HCT116 (cell line): ENCODE results near the gene MYBPC3. TPM values are rescaled to one million over a fixed set of nuclear protein-coding genes. Genes with fewer than 3 reads are reported as not detected.

Experiments
- ATAC-seq: fragments of 200-7000 bp; cut with Tn5 transposase; 2 replicates; pipeline ENCODE4 v1.9.1; 2020; ENCODE audit warnings: mild to moderate bottlenecking, moderate library complexity
- BruUV-seq: library from RNA; stranded (reverse); fragments of 400-500 nt; replicated peaks from 2 replicates; lab custom pipeline; 2021; lab: Mats Ljungman, UMichigan
- CTCF ChIA-PET: fragments of 300-600 bp; sonication (Branson Sonifier 250); formaldehyde crosslinking; loops from one replicate; lab custom pipeline; 2021; ENCODE audit warnings: antibody characterized with exemption; lab: Charles Lee
- POLR2A ChIA-PET: fragments of 300-600, 350-600 bp; sonication (Branson Sonifier 250); formaldehyde crosslinking; loops from one replicate; lab custom pipeline; 2021; ENCODE audit warnings: antibody characterized with exemption; lab: Charles Lee
- RAD21 ChIA-PET, 2 experiments: fragments of 300-600 bp; sonication (Branson Sonifier 250); formaldehyde crosslinking; loops; one replicate each; lab custom pipeline; 2023; ENCODE audit warnings: low total read pairs in 2 of 2; ENCODE audit not compliant: uncharacterized antibody in 2 of 2, unreplicated experiment in 2 of 2, low non-redundant PET in 1 of 2; lab: Charles Lee
- DNase-seq: peaks from one replicate; pipeline ENCODE4 v3.0.0-alpha.2; 2010; ENCODE audit warnings: low read depth, low spot score
- H2AFZ ChIP-seq: fragments of 200-600 bp; shearing (Covaris generic), sonication (generic); 2 replicates; pipeline ENCODE4 v1.6.1; 2017; ENCODE audit warnings: low read depth, mixed run types, mixed read lengths, antibody characterized with exemption, low read length; ENCODE audit not compliant: poor library complexity, severe bottlenecking
- H3K27ac ChIP-seq: 2 replicates; pipeline ENCODE4 v1.5.1; 2012; ENCODE audit warnings: low read depth, low read length
- H3K27me3 ChIP-seq: fragments of 200-600 bp; sonication (generic); 2 replicates; pipeline ENCODE4 v1.6.1; 2016; ENCODE audit warnings: mixed run types, low read length, mixed read lengths; ENCODE audit not compliant: insufficient read depth
- H3K36me3 ChIP-seq, 2 experiments: fragments of 200-500 bp in 1 of 2; fragments of 200-600 bp in 1 of 2; sonication (Bioruptor generic) in 1 of 2; sonication (generic) in 1 of 2; 2 replicates each; pipeline versions ENCODE4 v1.5.1 to v1.6.1; 2014 to 2016; ENCODE audit warnings: low read length in 2 of 2, inconsistent platforms in 1 of 2, mixed read lengths in 1 of 2, mixed run types in 1 of 2; ENCODE audit not compliant: insufficient read depth in 2 of 2, control insufficient read depth in 1 of 2
- H3K4me1 ChIP-seq, 2 experiments: fragments of 200-600 bp in 1 of 2; sonication (generic) in 1 of 2; 2 replicates each; pipeline versions ENCODE4 v1.5.1 to v1.6.1; 2012 to 2017; ENCODE audit warnings: low read length in 2 of 2, inconsistent platforms in 1 of 2, mild to moderate bottlenecking in 1 of 2, mixed read lengths in 1 of 2, mixed run types in 1 of 2, moderate library complexity in 1 of 2; ENCODE audit not compliant: insufficient read depth in 2 of 2, control insufficient read depth in 1 of 2
- H3K4me2 ChIP-seq: fragments of 200-600 bp; sonication (generic); 2 replicates; pipeline ENCODE4 v1.6.1; 2017; ENCODE audit warnings: mixed run types, low read length, mixed read lengths
- H3K4me3 ChIP-seq, 2 experiments: fragments of 200-600 bp in 1 of 2; sonication (generic) in 1 of 2; replicated peaks in 1 of 2; 2 replicates each; pipeline ENCODE4 v1.5.1; 2011 to 2016; ENCODE audit warnings: low read length in 2 of 2, control low read depth in 1 of 2, low read depth in 1 of 2, mild to moderate bottlenecking in 1 of 2, mixed read lengths in 1 of 2, mixed run types in 1 of 2
- H3K79me2 ChIP-seq: fragments of 200-600 bp; sonication (generic); 2 replicates; pipeline ENCODE4 v1.6.1; 2017; ENCODE audit warnings: mild to moderate bottlenecking, mixed run types, low read length, moderate library complexity, mixed read lengths; ENCODE audit not compliant: insufficient read depth
- H3K9ac ChIP-seq: fragments of 200-600 bp; sonication (generic); 2 replicates; pipeline ENCODE4 v1.6.1; 2016; ENCODE audit warnings: low read length, mixed read lengths
- H3K9me2 ChIP-seq: fragments of 200-600 bp; sonication (generic), shearing (Covaris generic); 2 replicates; pipeline ENCODE4 v1.6.1; 2017; ENCODE audit warnings: mixed run types, mild to moderate bottlenecking, moderate library complexity; ENCODE audit not compliant: insufficient read depth
- H3K9me3 ChIP-seq, 2 experiments: fragments of 200-500 bp in 1 of 2; fragments of 200-600 bp in 1 of 2; sonication (Bioruptor generic) in 1 of 2; sonication (generic) in 1 of 2; 2 replicates each; pipeline ENCODE4 v1.6.1; 2014 to 2017; ENCODE audit warnings: low read length in 2 of 2, mixed read lengths in 2 of 2, inconsistent platforms in 1 of 2, low read depth in 1 of 2, mild to moderate bottlenecking in 1 of 2, mixed run types in 1 of 2, moderate library complexity in 1 of 2; ENCODE audit not compliant: control insufficient read depth in 1 of 2, insufficient read depth in 1 of 2
- H4K20me1 ChIP-seq: fragments of 200-600 bp; sonication (generic), shearing (Covaris generic); 2 replicates; pipeline ENCODE4 v1.6.1; 2017; ENCODE audit warnings: mixed run types, mild to moderate bottlenecking, moderate library complexity; ENCODE audit not compliant: insufficient read depth
- CEBPB ChIP-seq: IDR thresholded peaks from 2 replicates; pipeline ENCODE4 v1.6.1; 2012; ENCODE audit warnings: low read depth
- EZH2 ChIP-seq: fragments of 200-600 bp; sonication (generic); IDR thresholded peaks from 2 replicates; pipeline ENCODE4 v1.6.1; 2017; ENCODE audit warnings: antibody characterized with exemption, mixed run types
- JUND ChIP-seq: IDR thresholded peaks from 2 replicates; pipeline ENCODE4 v1.6.1; 2012
- MAX ChIP-seq: IDR thresholded peaks from 2 replicates; pipeline ENCODE4 v1.6.1; 2012
- RAD21 ChIP-seq: IDR thresholded peaks from 2 replicates; pipeline ENCODE4 v1.6.1; 2012; ENCODE audit warnings: low read depth, mild to moderate bottlenecking
- SIN3A ChIP-seq: IDR thresholded peaks from 2 replicates; pipeline ENCODE4 v1.6.1; 2012; ENCODE audit warnings: low read depth
- SRF ChIP-seq: IDR thresholded peaks from 2 replicates; pipeline ENCODE4 v1.6.1; 2012; ENCODE audit warnings: low read depth
- TCF7L2 ChIP-seq: IDR thresholded peaks from 2 replicates; pipeline ENCODE4 v1.7.0; 2011; ENCODE audit warnings: borderline replicate concordance, inconsistent platforms; ENCODE audit not compliant: insufficient read depth, insufficient read length; ENCODE audit errors: extremely low read depth
- intact Hi-C: fragments of 100-400 bp; cut with micrococcal nuclease; formaldehyde crosslinking; loops from 2 replicates; pipeline ENCODE4 v1.10.0; 2022
- total RNA-seq: library from RNA; stranded (reverse); gene quantifications from one replicate; pipeline ENCODE4 v1.2.1, GENCODE V29; 2021; ENCODE audit not compliant: unreplicated experiment
- TF ChIP-seq, protein P1 (sequence below), 3 experiments: fragments of 200-600 bp in 1 of 3; sonication (generic) in 1 of 3; IDR thresholded peaks in 2 of 3; conservative IDR thresholded peaks in 1 of 3; 2 replicates each; pipeline ENCODE4 v1.5.1; 2012 to 2017; ENCODE audit warnings: low read depth in 2 of 3, low read length in 2 of 3, antibody characterized with exemption in 1 of 3, borderline replicate concordance in 1 of 3, control low read depth in 1 of 3, mild to moderate bottlenecking in 1 of 3, mixed read lengths in 1 of 3, mixed run types in 1 of 3, moderate library complexity in 1 of 3; ENCODE audit not compliant: insufficient read depth in 1 of 3

MYBPC3 gene
- total RNA-seq, 1 experiment from 2014 or later: 0.25 TPM

DNA sequence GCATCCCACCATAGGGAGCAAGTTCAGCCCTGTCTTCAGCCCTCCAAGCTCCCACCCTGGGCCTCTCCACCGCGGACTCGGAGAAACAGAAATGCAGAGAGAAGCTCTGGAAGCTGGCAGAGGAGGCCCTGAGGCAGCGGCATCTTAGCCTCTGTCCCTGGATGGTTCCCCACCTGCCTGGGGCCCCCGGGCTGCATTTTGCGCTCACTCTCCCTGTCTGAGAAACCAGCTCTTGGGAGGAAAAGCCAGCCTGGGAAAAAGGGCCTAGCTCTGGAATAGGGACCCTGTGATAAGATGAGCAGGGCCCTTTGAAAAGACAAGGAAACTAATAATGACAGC is 37.9 kb upstream of the MYBPC3 start (continued):
- no peak for TF ChIP-seq SIN3A
- TF ChIP-seq CEBPB: no peak
- TF ChIP-seq JUND: no peak

DNA sequence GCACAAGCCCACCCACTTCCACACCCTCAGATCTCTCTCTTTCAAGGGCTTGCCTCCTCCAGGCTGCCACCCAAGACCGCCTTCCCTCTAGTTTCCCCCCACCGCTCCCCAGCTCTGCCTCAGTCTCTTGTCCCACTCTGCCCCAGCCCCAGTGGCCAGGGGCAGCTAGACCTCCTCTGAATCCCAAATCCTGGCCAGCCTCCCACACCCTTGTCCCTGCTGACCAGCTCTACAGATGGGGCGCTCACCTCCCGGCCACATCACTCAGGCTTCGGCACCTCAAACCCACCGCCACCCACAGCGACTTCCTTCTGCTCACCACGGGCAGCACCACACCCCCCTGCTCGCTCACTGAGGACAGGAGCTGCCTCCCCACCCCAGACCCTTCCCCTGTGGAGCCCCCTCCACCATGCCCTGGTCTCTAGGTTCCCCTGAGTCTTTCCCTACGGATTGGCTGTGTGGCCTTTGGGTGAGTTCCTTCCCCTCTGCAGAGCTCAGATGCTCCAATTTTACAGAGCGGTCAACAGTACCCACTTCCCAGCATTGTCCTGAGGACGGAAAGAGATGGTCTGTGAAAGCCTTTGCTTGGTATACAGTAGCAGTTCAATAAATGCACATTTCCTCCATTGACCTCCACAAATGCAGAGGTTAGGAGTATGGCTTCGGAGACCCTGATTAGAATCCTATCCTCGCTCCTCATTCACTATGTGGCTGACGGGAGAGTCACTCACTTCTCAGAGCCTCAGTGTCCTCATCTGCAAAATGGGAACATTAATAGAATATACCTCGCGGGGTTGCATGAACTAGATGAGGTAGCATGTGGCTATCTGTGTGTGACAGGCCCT is 37.3 kb upstream of the MYBPC3 start:
- Histone ChIP-seq H3K36me3 (no peaks in the 10 kb centered on the region), H3K4me1 (no peaks in the 10 kb centered on the region), H3K27me3 (no peaks in the 10 kb centered on the region), H2AFZ (no peak overlapping the region), H3K9ac (no peak overlapping the region), H3K4me3 (no peak overlapping the region), H3K9me3 (no peaks in the 10 kb centered on the region), H3K9me2 (no peaks in the 10 kb centered on the region), H4K20me1 (no peaks in the 10 kb centered on the region), H3K4me2 (no peak overlapping the region), H3K27ac (no peak overlapping the region), H3K79me2 (no peaks in the 10 kb centered on the region)
- RAD21 ChIA-PET: no interaction called here
- intact Hi-C loops: no loop called here
- TF ChIP-seq RAD21 (no peak), SRF (no peak), MAX (no peak), EZH2 (no peak), SIN3A (no peak), TCF7L2 (no peak), JUND (no peak)
- TF ChIP-seq, protein P1, sequence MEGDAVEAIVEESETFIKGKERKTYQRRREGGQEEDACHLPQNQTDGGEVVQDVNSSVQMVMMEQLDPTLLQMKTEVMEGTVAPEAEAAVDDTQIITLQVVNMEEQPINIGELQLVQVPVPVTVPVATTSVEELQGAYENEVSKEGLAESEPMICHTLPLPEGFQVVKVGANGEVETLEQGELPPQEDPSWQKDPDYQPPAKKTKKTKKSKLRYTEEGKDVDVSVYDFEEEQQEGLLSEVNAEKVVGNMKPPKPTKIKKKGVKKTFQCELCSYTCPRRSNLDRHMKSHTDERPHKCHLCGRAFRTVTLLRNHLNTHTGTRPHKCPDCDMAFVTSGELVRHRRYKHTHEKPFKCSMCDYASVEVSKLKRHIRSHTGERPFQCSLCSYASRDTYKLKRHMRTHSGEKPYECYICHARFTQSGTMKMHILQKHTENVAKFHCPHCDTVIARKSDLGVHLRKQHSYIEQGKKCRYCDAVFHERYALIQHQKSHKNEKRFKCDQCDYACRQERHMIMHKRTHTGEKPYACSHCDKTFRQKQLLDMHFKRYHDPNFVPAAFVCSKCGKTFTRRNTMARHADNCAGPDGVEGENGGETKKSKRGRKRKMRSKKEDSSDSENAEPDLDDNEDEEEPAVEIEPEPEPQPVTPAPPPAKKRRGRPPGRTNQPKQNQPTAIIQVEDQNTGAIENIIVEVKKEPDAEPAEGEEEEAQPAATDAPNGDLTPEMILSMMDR (IDR thresholded peaks at IDR 0.05 in 2 of 3, conservative IDR thresholded peaks at IDR 0.05 in 1 of 3; ENCODE audit: borderline replicate concordance in 1 of 3, insufficient read depth in 1 of 3, low read depth in 2 of 3, low read length in 2 of 3): no peak
- CTCF ChIA-PET: interaction anchor here (1.3 to 1.4 kb wide), 2 partner anchors 13 to 22 kb away, joined by 3 to 4 read pairs; no protein-coding TSS in a partner anchor
- DNase-seq (no peak), ATAC-seq (no peak)
- POLR2A ChIA-PET: no interaction called here
- no TSS peak for BruUV-seq
